Liver (tissue), 3 donors: ENCODE measurements around the gene COMMD7.

Experiments
- EGR1 ChIP-seq, 2 donors: IDR thresholded peaks; 2 replicates each; pipeline ENCODE4 v1.6.1; 2016 to 2018; ENCODE audit warnings: antibody characterized with exemption in 2 of 2, low read depth in 2 of 2
- GABPA ChIP-seq, 2 donors: IDR thresholded peaks in 1 of 2; conservative IDR thresholded peaks in 1 of 2; 2 replicates each; pipeline ENCODE4 v1.6.1; 2016; ENCODE audit warnings: antibody characterized with exemption in 2 of 2, mild to moderate bottlenecking in 1 of 2, moderate library complexity in 1 of 2
- RAD21 ChIP-seq, 2 donors: IDR thresholded peaks; 2 replicates each; pipeline ENCODE4 v1.6.1; 2016; ENCODE audit warnings: antibody characterized with exemption in 2 of 2, mild to moderate bottlenecking in 2 of 2
- SP1 ChIP-seq: IDR thresholded peaks from 2 replicates; pipeline ENCODE4 v1.6.1; 2018; ENCODE audit warnings: antibody characterized with exemption, mild to moderate bottlenecking
- TAF1 ChIP-seq: conservative IDR thresholded peaks from 2 replicates; pipeline ENCODE4 v1.6.1; 2016; ENCODE audit warnings: antibody characterized with exemption, mild to moderate bottlenecking
- YY1 ChIP-seq: IDR thresholded peaks from 2 replicates; pipeline ENCODE4 v1.6.1; 2016; ENCODE audit warnings: antibody characterized with exemption, mild to moderate bottlenecking
- TF ChIP-seq, protein P1 (sequence below): fragments of 150-350 bp; IDR thresholded peaks from 2 replicates; pipeline ENCODE4 v1.5.1; 2017; ENCODE audit warnings: improper control_type of control experiment, low read depth, low read length; ENCODE audit not compliant: missing input control
- TF ChIP-seq, protein P2 (sequence below): IDR thresholded peaks from 2 replicates; pipeline ENCODE4 v1.6.1; 2016; ENCODE audit warnings: antibody characterized with exemption
- donor health status: healthy.
- donor health status: healthy.

DNA sequence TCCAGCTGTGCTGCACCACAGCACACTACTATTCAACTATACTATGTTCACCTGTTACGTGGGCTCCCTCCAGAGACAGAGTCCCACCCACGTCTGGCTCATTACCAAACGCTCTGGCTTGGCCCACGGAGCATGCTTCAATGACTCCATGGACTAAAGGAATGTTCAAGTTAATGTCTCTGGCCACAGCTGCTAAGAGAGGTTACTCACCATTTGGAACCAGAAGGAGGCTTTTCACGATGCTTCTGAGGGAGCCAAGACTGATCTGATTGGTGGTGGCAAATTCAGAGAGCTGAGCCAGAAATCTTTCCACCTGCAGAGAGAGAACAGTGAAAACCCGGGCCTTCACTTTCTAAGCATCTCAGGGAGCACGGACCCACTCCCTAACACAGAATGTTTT lies 15.6 kb downstream of the COMMD7 start:
- TF ChIP-seq, protein P1, sequence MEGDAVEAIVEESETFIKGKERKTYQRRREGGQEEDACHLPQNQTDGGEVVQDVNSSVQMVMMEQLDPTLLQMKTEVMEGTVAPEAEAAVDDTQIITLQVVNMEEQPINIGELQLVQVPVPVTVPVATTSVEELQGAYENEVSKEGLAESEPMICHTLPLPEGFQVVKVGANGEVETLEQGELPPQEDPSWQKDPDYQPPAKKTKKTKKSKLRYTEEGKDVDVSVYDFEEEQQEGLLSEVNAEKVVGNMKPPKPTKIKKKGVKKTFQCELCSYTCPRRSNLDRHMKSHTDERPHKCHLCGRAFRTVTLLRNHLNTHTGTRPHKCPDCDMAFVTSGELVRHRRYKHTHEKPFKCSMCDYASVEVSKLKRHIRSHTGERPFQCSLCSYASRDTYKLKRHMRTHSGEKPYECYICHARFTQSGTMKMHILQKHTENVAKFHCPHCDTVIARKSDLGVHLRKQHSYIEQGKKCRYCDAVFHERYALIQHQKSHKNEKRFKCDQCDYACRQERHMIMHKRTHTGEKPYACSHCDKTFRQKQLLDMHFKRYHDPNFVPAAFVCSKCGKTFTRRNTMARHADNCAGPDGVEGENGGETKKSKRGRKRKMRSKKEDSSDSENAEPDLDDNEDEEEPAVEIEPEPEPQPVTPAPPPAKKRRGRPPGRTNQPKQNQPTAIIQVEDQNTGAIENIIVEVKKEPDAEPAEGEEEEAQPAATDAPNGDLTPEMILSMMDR: no peak
- TF ChIP-seq, protein P2, sequence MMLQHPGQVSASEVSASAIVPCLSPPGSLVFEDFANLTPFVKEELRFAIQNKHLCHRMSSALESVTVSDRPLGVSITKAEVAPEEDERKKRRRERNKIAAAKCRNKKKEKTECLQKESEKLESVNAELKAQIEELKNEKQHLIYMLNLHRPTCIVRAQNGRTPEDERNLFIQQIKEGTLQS: no peak
- TF ChIP-seq EGR1 (IDR thresholded peaks at IDR 0.05; ENCODE audit: low read depth in 2 of 2) (no peak), GABPA (IDR thresholded peaks at IDR 0.05 in 1 of 2, conservative IDR thresholded peaks at IDR 0.05 in 1 of 2) (no peak), RAD21 (IDR thresholded peaks at IDR 0.05) (no peak), TAF1 (no peak), YY1 (no peak), SP1 (no peak)
